Amniotic stem cell (primary cell): ENCODE results near the gene OPRL1.

Source experiments
- DNase-seq: peaks from one replicate; lab custom pipeline; 2025; lab: John Stamatoyannopoulos, UW

The OPRL1 gene

GRCh38 chr20:64080013-64080812 is at the start of gene OPRL1:
Gene OPRL1, plus strand, starts transcription at chr20:64080082. Its CDS starts 12,639 bp downstream, at chr20:64092721.
- no peak for DNase-seq

GRCh38 chr20:64030371-64031134 is 49.3 kb upstream of the OPRL1 start:
- no peak for DNase-seq

GRCh38 chr20:64031822-64032314 is 48.0 kb upstream of the OPRL1 start:
- no peak for DNase-seq

- DNase-seq = no peak
These were observed 46.9 kb upstream of the OPRL1 start for GRCh38 chr20:64032706-64033624.

- DNase-seq = no peak
These were observed 45.8 kb upstream of the OPRL1 start for GRCh38 chr20:64033981-64034493.

GRCh38 chr20:64035066-64035932 is 44.6 kb upstream of the OPRL1 start:
- no peak for DNase-seq

GRCh38 chr20:64035933-64036345 is 43.9 kb upstream of the OPRL1 start, which contains the start of gene C20orf204:
Gene C20orf204, plus strand, starts transcription at chr20:64036182. Its CDS starts 142 bp downstream, at chr20:64036324.
- no peak for DNase-seq

GRCh38 chr20:64036346-64037198 is 43.3 kb upstream of the OPRL1 start:
- no peak for DNase-seq

GRCh38 chr20:64037199-64037497 is 42.7 kb upstream of the OPRL1 start:
- no peak for DNase-seq

- no peak for DNase-seq
These were observed 42.2 kb upstream of the OPRL1 start for GRCh38 chr20:64037498-64038213.

GRCh38 chr20:64038224-64038564 is 41.7 kb upstream of the OPRL1 start:
- no peak for DNase-seq

- DNase-seq = no peak
These were observed 41.2 kb upstream of the OPRL1 start for GRCh38 chr20:64038565-64039292.

- DNase-seq = no peak
These were observed 40.4 kb upstream of the OPRL1 start for GRCh38 chr20:64039293-64040160.

- DNase-seq = no peak
These were observed 39.4 kb upstream of the OPRL1 start for GRCh38 chr20:64040231-64041039.

- no peak for DNase-seq
These were observed 38.7 kb upstream of the OPRL1 start for GRCh38 chr20:64041040-64041780.

GRCh38 chr20:64041781-64042053 is 38.2 kb upstream of the OPRL1 start:
- no peak for DNase-seq
